Skeletal muscle cell (primary cell): ENCODE measurements around the gene PEX16.

ENCODE experiments used
- DNase-seq: peaks from one replicate; pipeline ENCODE4 v3.0.0-alpha.2; 2010; ENCODE audit warnings: low read depth
- H3K4me3 ChIP-seq: 2 replicates; pipeline ENCODE4 v1.5.1; 2011; ENCODE audit warnings: low read depth, mild to moderate bottlenecking, control low read depth, low read length, moderate library complexity

The PEX16 gene

GRCh38 chr11:45885921-45886721 lies 31.6 kb downstream of the PEX16 start:
- H3K4me3 ChIP-seq = peak overlapping the region; percentile 46
- DNase-seq = no peak

- DNase-seq = no peak
- peak within 1 kb of the TSS; percentile 46 for H3K4me3 ChIP-seq
Measured at GRCh38 chr11:45885274-45885920, 32.3 kb downstream of the PEX16 start, which contains the start of gene MAPK8IP1. TSS of gene MAPK8IP1 (plus strand) at chr11:45885651. CDS start at chr11:45885821, 170 bp downstream.

GRCh38 chr11:45884596-45885185 lies 33.0 kb downstream of the PEX16 start:
- H3K4me3 ChIP-seq = no peak overlapping the region
- no peak for DNase-seq

GRCh38 chr11:45881708-45882368 lies 35.8 kb downstream of the PEX16 start:
- no peak overlapping the region for H3K4me3 ChIP-seq
- no peak for DNase-seq

- no peak overlapping the region for H3K4me3 ChIP-seq
- no peak for DNase-seq
Measured at GRCh38 chr11:45880772-45881570, 36.7 kb downstream of the PEX16 start.

GRCh38 chr11:45879803-45880686 lies 37.6 kb downstream of the PEX16 start:
- H3K4me3 ChIP-seq = no peak overlapping the region
- no peak for DNase-seq

GRCh38 chr11:45877845-45878244 lies 39.8 kb downstream of the PEX16 start:
- no peak for DNase-seq
- no peak overlapping the region for H3K4me3 ChIP-seq

- DNase-seq = no peak
- H3K4me3 ChIP-seq = no peak overlapping the region
Measured at GRCh38 chr11:45877221-45877620, 40.5 kb downstream of the PEX16 start.

GRCh38 chr11:45876401-45876800 lies 41.3 kb downstream of the PEX16 start:
- DNase-seq = no peak
- no peak overlapping the region for H3K4me3 ChIP-seq

- H3K4me3 ChIP-seq = no peak overlapping the region
- DNase-seq = peak; percentile 41
Measured at GRCh38 chr11:45872651-45873356, 44.9 kb downstream of the PEX16 start.

- H3K4me3 ChIP-seq = no peak overlapping the region
- no peak for DNase-seq
Measured at GRCh38 chr11:45871638-45872037, 46.0 kb downstream of the PEX16 start.

GRCh38 chr11:45870706-45871105 lies 47.0 kb downstream of the PEX16 start:
- DNase-seq = no peak
- H3K4me3 ChIP-seq = no peak overlapping the region

- no peak for DNase-seq
- no peak overlapping the region for H3K4me3 ChIP-seq
Measured at GRCh38 chr11:45869551-45869950, 48.1 kb downstream of the PEX16 start.

GRCh38 chr11:45864041-45864440 lies 53.6 kb downstream of the PEX16 start:
- no peak overlapping the region for H3K4me3 ChIP-seq
- no peak for DNase-seq

GRCh38 chr11:45860764-45861510 lies 56.7 kb downstream of the PEX16 start:
- no peak for DNase-seq
- H3K4me3 ChIP-seq = no peak overlapping the region

GRCh38 chr11:45860348-45860747 lies 57.3 kb downstream of the PEX16 start:
- no peak for DNase-seq

More at GRCh38 chr11:45860348-45860747, 57.3 kb downstream of the PEX16 start:
- no peak overlapping the region for H3K4me3 ChIP-seq
